RWPE2 (cell line): ENCODE results near the gene MN1.

Experiments
- ATAC-seq: fragments of 200-7000 bp; cut with Tn5 transposase; 3 replicates; pipeline ENCODE4 v1.9.1; 2021; ENCODE audit warnings: low read depth
- DNase-seq: peaks from one replicate; pipeline ENCODE4 v3.0.0-alpha.2; 2020; ENCODE audit warnings: low spot score
- H3K27ac ChIP-seq: fragments of 450-650 bp; 2 replicates; pipeline ENCODE4 v1.5.1; 2017; ENCODE audit warnings: mild to moderate bottlenecking; ENCODE audit not compliant: poor library complexity, severe bottlenecking
- H3K27me3 ChIP-seq: fragments of 250-450 bp; sonication (Bioruptor Pico); 2 replicates; pipeline ENCODE4 v1.5.1; 2021; ENCODE audit warnings: mild to moderate bottlenecking, moderate library complexity; ENCODE audit not compliant: insufficient read depth, poor library complexity, severe bottlenecking
- H3K36me3 ChIP-seq: fragments of 250-450 bp; sonication (Bioruptor Pico); 2 replicates; pipeline ENCODE4 v1.5.1; 2020; ENCODE audit warnings: low read depth, mild to moderate bottlenecking, moderate library complexity
- H3K4me1 ChIP-seq: fragments of 250-450 bp; sonication (Bioruptor Pico); 2 replicates; pipeline ENCODE4 v1.5.1; 2021; ENCODE audit warnings: mild to moderate bottlenecking, moderate library complexity; ENCODE audit not compliant: insufficient read depth, poor library complexity, severe bottlenecking
- H3K4me3 ChIP-seq: fragments of 250-450 bp; sonication (Bioruptor Pico); 2 replicates; pipeline ENCODE4 v1.5.1; 2021; ENCODE audit warnings: mild to moderate bottlenecking, moderate library complexity; ENCODE audit not compliant: severe bottlenecking
- H3K9me3 ChIP-seq: fragments of 250-450 bp; sonication (Bioruptor Pico); 2 replicates; pipeline ENCODE4 v1.5.1; 2021; ENCODE audit warnings: mild to moderate bottlenecking, moderate library complexity; ENCODE audit not compliant: severe bottlenecking
- CTCF ChIP-seq: fragments of 450-650 bp; IDR thresholded peaks from one replicate; pipeline ENCODE4 v1.5.1; 2017; ENCODE audit warnings: mild to moderate bottlenecking, moderate library complexity; ENCODE audit not compliant: poor library complexity, severe bottlenecking

MN1 gene

GRCh38 chr22:27845644-27846043 is 44.1 kb upstream of the MN1 start:
- Histone ChIP-seq H3K4me3 (no peak overlapping the region), H3K27ac (no peak overlapping the region), H3K36me3 (peaks cover 11% of the 10 kb centered on the region), H3K27me3 (no peaks in the 10 kb centered on the region), H3K9me3 (no peaks in the 10 kb centered on the region), H3K4me1 (no peaks in the 10 kb centered on the region)
- no peak for TF ChIP-seq CTCF
- DNase-seq (no peak), ATAC-seq (no peak)

- Histone ChIP-seq H3K27ac (no peak overlapping the region), H3K9me3 (no peaks in the 10 kb centered on the region), H3K27me3 (no peaks in the 10 kb centered on the region), H3K36me3 (peaks cover 4% of the 10 kb centered on the region; the same call in 1 of the 2 replicates), H3K4me1 (no peaks in the 10 kb centered on the region), H3K4me3 (no peak overlapping the region)
- no peak for ATAC-seq
- TF ChIP-seq CTCF, result no peak
- no peak for DNase-seq
Observed at GRCh38 chr22:27844656-27845591, 43.4 kb upstream of the MN1 start.

GRCh38 chr22:27844256-27844655 is 42.7 kb upstream of the MN1 start:
- no peak overlapping the region for H3K4me3 ChIP-seq
- no peaks in the 10 kb centered on the region for H3K4me1 ChIP-seq
- H3K36me3 ChIP-seq, result no peaks in the 10 kb centered on the region
- no peak overlapping the region for H3K27ac ChIP-seq
- ATAC-seq (no peak), DNase-seq (no peak)
- H3K27me3 ChIP-seq, result no peaks in the 10 kb centered on the region
- no peak for TF ChIP-seq CTCF
- no peaks in the 10 kb centered on the region for H3K9me3 ChIP-seq

- no peaks in the 10 kb centered on the region for H3K4me1 ChIP-seq
- H3K36me3 ChIP-seq, result no peaks in the 10 kb centered on the region
- no peaks in the 10 kb centered on the region for H3K9me3 ChIP-seq
- no peaks in the 10 kb centered on the region for H3K27me3 ChIP-seq
- no peak overlapping the region for H3K27ac ChIP-seq
- DNase-seq (no peak), ATAC-seq (peak; percentile 17; the same call in 1 of the 3 replicates)
- no peak overlapping the region for H3K4me3 ChIP-seq
- TF ChIP-seq CTCF, result no peak
Observed at GRCh38 chr22:27843441-27843840, 41.9 kb upstream of the MN1 start.
